ENCODE measurements around the gene RSPH10B.
"Not testable (repeated sequence)": the region's sequence is repeated elsewhere in the genome, so short reads cannot be mapped to it uniquely, and the experiment has no call there.

RSPH10B gene

DNA sequence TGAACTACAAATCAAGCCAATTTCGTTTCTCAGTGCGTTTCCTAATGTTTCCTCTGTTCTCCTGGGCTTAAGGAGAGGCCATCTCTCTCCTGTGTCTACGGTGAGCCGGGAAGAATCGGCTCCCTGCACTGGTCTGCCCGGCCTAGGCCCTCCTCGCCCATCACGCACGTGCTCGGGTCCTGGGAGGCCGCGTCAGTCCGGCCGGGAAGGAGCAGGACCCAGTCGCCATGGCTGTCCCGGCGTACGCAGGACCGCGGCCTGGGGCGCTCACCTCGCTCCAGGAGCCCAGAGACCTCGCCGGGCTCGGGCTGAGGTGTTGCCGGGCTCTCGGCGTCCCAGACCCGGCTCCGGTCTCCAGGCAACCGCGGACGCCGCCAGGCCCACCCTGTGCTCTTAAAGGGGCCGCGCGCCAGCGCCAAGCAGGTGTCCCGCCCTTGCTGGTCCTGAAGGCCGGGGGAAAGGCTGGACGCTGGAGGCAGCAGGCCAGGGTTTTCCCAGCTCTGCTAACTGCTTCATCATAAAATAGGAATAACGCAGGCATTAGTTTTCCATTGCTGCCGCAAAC, at the start of gene RSPH10B:
Gene RSPH10B, minus strand, starts transcription at position 343 of the 565 bp plus-strand sequence. CDS start 3,573 bp downstream, outside the sequence.
- H3K4me1 Mint-ChIP-seq, H3K36me3 Mint-ChIP-seq, H3K9me3 Mint-ChIP-seq, H3K27ac Mint-ChIP-seq, H3K4me3 Mint-ChIP-seq, DNase-seq, H3K27me3 Mint-ChIP-seq, CTCF ChIA-PET: not testable (repeated sequence)

DNA sequence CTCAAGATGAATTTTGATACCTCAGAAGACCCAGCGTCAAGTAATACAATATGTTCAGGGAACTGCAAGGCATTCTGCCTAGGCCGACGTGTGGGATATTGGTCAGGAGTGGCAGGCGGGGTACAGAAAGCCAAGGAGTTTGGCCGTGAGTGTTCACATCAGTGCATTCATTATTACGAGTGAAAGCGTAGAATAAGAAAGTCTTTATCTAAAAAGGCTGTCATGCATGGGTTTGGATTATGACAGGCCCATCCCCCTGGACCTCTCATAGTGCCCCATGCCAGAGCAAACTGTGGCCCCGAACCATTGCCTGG, 46.1 kb upstream of the RSPH10B start:
- Mint-ChIP-seq H3K4me1 (peaks cover 11% of the 10 kb centered on the region), H3K4me3 (no peak overlapping the region), H3K36me3 (peaks cover 39% of the 10 kb centered on the region), H3K27ac (peak overlapping the region; percentile 55), H3K9me3 (no peaks in the 10 kb centered on the region), H3K27me3 (no peaks in the 10 kb centered on the region)
- CTCF ChIA-PET, result no interaction called here
- DNase-seq, result no peak

DNA sequence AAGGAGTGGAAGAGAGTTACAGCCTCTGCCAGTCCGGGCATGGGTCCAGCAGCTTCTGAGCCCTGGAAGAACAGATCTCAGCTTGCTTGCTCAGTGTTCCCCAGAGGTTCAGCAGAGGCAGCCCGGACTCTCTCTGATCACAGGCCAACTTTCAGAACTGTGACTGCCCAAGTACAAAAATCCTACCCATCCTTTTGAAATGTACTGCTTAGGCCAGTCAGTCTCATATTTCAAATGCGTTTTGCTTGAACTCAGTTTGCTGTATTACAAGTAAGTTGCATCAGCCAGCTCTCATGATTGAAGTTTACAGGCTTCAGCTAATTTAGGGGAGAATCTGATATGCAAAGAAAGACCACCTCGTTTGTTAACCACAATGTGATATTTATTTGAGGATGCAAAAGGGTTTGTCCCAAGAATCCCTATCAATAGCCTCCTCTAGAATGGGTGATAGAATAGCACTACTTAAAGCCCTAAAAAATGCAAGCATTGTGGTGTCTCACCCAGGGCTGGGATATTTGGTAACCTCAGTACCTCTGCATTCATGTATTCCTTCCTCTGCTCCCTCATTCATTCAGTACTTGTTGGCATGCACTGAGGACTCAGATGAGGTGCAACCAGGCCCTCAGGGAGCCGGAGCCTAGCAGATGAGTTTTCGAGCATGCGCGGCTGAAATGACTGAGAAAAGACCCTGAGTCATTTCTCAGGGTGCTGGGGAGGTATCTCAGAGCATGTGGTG, 45.6 kb upstream of the RSPH10B start:
- H3K9me3 Mint-ChIP-seq, result no peaks in the 10 kb centered on the region
- peak overlapping the region; percentile 55 for H3K27ac Mint-ChIP-seq
- no peak overlapping the region for H3K4me3 Mint-ChIP-seq
- no peaks in the 10 kb centered on the region for H3K27me3 Mint-ChIP-seq
- CTCF ChIA-PET, result no interaction called here
- no peak for DNase-seq
- H3K4me1 Mint-ChIP-seq, result peaks cover 15% of the 10 kb centered on the region
- H3K36me3 Mint-ChIP-seq, result peaks cover 37% of the 10 kb centered on the region

DNA sequence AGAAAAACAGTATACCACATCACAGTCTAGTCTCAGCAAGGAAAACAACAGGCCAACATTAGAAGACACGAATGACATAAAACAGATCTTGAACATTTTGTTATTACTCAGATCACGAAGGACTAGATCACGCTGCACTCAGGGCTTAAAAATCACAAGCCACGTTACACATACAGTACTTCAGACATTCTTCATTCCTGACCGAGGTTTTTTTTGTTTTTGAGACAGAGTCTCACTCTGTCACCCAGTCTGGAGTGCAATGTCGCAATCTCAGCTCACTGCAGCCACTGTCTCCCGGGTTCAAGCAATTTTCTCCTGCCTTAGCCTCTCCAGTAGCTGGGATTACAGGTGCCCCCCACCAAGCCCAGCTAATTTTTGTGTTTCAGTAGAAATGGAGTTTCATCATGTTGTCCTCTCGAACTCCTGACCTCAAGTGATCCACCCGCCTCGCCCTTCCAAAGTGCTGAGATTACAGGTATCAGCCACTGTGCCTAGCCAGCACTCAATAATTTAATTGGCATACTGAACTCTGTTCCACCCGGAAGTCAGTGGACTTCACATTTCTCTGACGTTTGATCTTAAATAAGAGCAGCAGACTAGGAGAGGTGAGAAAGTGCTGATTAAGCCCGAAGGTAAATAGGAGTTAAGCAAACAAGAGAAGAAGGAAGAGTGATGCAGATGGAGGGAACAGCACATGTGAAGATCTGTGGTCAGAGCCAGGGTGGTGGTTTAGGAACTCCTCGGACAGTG, 42.0 kb upstream of the RSPH10B start:
- H3K4me3 Mint-ChIP-seq, result no peak overlapping the region
- H3K36me3 Mint-ChIP-seq, result peaks cover 21% of the 10 kb centered on the region
- CTCF ChIA-PET, result no interaction called here
- DNase-seq, result no peak
- H3K4me1 Mint-ChIP-seq, result peaks cover 34% of the 10 kb centered on the region
- no peaks in the 10 kb centered on the region for H3K27me3 Mint-ChIP-seq
- no peaks in the 10 kb centered on the region for H3K9me3 Mint-ChIP-seq
- no peak overlapping the region for H3K27ac Mint-ChIP-seq

DNA sequence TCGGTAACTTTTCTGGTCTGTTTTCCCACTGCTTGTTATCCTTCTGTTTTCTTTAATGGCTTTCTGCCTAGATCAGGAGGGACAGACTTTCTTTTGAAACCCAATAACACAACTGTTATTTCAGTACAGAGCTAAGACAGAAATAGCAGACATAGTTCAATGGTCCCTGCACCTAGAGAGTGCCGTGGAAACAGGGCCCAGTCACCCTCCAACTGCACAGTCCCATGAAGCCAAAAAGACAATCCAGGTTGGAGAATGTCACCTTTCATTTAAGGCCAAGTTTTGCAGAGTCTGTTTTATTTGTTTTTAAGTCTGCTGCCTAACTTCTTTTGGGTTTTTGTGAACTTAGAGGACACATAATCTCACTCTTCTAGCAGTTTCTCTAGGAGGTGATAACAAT, 41.1 kb upstream of the RSPH10B start:
- H3K36me3 Mint-ChIP-seq, result peaks cover 16% of the 10 kb centered on the region
- H3K27ac Mint-ChIP-seq, result no peak overlapping the region
- peaks cover 42% of the 10 kb centered on the region for H3K4me1 Mint-ChIP-seq
- no peaks in the 10 kb centered on the region for H3K27me3 Mint-ChIP-seq
- no peaks in the 10 kb centered on the region for H3K9me3 Mint-ChIP-seq
- no peak for DNase-seq
- CTCF ChIA-PET, result no interaction called here
- H3K4me3 Mint-ChIP-seq, result no peak overlapping the region

DNA sequence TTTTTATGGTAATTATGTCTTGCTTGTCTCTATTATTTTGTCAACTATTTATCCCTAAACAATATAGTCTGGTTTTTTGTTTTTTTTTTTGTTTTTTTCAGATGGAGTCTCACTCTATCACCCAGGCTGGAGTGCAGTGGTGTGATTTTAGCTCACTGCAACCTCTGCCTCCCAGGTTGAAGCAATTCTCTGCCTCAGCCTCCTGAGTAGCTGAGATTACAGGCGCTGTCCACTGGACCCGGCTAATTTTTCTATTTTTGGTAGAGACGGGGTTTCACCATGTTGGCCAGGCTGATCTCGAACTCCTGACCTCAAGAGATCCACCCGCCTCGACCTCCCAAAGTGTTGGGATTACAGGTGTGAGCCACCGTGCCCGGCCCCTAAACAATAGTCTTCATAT, 39.9 kb upstream of the RSPH10B start:
- Mint-ChIP-seq H3K4me3 (peak overlapping the region; percentile 93), H3K4me1 (peaks cover 47% of the 10 kb centered on the region), H3K36me3 (peaks cover 14% of the 10 kb centered on the region), H3K27ac (peak overlapping the region; percentile 83)
- H3K9me3 Mint-ChIP-seq, H3K27me3 Mint-ChIP-seq, DNase-seq, CTCF ChIA-PET: not testable (repeated sequence)

DNA sequence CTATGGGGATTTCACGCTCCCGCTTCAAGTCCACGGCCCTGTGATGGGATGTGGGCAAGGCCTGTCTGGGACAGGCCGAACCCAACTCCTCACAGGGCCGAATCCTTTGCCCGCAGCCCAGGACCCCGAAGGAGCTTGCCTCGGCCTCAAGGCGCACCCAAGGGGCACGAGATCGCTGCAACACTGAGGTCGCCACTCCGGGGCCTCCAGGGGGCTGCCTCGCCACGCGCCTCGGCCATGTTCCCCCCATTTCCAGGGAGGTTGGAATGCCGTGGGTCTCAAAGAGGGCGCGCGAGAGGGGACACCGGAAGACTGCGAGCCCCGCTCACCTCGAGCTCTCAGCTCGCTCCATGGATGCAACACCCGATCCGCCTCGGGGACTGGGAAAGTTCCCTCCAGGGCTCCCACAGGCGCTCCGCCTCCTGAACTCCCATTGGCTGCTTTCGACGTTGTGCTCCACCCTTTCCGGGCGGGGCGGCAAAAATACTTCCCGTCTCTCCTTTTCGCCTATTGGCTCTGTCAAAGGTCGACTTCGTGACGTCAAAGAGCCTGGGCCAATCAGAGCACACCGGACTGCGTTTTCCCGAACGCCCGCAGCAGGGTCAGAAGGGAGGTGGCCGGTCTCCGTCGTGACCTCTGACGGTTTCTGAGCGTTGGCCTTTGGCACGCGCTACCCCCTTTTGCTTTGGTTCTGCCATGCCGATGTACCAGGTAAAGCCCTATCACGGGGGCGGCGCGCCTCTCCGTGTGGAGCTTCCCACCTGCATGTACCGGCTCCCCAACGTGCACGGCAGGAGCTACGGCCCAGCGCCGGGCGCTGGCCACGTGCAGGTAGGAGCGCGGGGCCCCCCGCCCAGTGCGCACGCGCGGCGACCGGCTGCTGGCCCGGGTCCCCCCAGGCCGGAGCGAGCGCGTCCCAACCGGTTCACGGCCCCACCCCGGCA, 38.5 kb upstream of the RSPH10B start, which contains the start of the genes AIMP2 and PMS2:
Gene AIMP2, plus strand, starts transcription at position 605 of the 944 bp plus-strand sequence. Its CDS starts 92 bp downstream, at position 697.
Gene PMS2, minus strand, starts transcription at position 382 of the 944 bp plus-strand sequence. Its CDS starts 30 bp downstream, at position 352.
- Mint-ChIP-seq H3K4me1 (peaks cover 47% of the 10 kb centered on the region), H3K27me3 (no peaks in the 10 kb centered on the region), H3K36me3 (peaks cover 11% of the 10 kb centered on the region), H3K9me3 (no peaks in the 10 kb centered on the region), H3K4me3 (peak within 1 kb of the TSS; percentile 93), H3K27ac (peak within 1 kb of the TSS; percentile 96)
- peak; percentile 99 for DNase-seq
- CTCF ChIA-PET, result interaction anchor here (0.9 kb wide), 1 partner anchor 103 kb away, joined by 3 read pairs; no protein-coding TSS in a partner anchor

DNA sequence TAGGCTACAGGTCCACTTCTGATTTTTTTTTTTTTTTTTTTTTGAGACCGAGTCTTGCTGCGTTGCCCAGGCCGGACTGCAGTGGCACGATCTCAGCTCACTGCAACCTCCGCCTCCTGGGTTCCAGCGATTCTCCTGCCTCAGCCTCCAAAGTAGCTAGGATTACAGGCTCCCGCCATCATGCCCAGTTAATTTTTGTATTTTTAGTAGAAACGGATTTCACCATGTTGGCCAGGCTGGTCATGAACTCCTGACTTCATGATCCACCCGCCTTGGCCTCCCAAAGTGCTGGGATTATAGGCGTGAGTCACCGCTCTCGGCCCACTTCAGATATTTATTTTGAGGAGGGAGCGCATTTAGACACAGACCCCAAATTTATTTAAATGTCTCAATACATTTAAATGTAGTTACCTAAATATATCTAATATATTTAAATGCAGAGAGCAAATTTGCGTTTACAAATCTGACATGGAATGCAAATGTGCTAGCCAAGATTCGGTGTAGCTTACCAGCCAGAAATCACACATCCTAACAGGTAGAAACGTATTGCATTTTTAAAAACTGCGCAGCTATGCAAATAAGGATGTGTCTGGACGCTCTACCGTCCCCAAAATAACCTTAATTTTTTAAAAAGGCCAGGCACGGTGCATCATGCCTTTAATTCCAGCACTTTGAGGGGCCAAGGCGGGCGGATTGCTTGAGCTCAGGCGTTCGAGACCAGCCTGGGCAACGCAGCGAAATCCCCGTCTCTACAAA, 37.5 kb upstream of the RSPH10B start:
- H3K27me3 Mint-ChIP-seq, H3K9me3 Mint-ChIP-seq, DNase-seq: not testable (repeated sequence)
- Mint-ChIP-seq H3K4me1 (peaks cover 47% of the 10 kb centered on the region), H3K36me3 (peaks cover 15% of the 10 kb centered on the region), H3K27ac (peak overlapping the region; percentile 64), H3K4me3 (peak overlapping the region; percentile 93)
- CTCF ChIA-PET, result interaction anchor here (0.6 to 1.1 kb wide), 3 partner anchors 11 to 104 kb away, joined by 3 read pairs; no protein-coding TSS in a partner anchor

DNA sequence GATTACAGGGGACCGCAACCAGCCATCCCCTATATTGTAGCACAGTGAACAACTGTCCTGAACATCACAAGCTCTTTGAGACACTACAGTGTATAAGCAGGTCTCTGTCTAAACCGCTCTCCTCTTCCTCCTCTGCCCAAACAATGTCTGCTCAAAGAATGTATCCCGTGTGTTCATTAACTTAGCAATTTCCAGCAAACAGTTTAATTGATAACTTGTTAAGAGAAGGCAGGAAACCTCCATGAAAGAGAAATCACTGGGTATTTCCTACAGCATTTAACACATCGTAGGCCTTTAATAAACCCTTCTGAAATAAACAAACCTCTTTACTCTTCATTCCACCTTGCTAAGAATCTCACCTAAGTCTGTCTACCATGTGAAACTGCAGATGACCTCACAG, 36.9 kb upstream of the RSPH10B start:
- Mint-ChIP-seq H3K4me1 (peaks cover 41% of the 10 kb centered on the region), H3K4me3 (peak overlapping the region; percentile 59), H3K27ac (peak overlapping the region; percentile 8), H3K9me3 (no peaks in the 10 kb centered on the region), H3K36me3 (peaks cover 14% of the 10 kb centered on the region), H3K27me3 (no peaks in the 10 kb centered on the region)
- CTCF ChIA-PET, result interaction anchor here (1.1 kb wide), 1 partner anchor 11 kb away, joined by 3 read pairs; no protein-coding TSS in a partner anchor
- DNase-seq, result no peak

DNA sequence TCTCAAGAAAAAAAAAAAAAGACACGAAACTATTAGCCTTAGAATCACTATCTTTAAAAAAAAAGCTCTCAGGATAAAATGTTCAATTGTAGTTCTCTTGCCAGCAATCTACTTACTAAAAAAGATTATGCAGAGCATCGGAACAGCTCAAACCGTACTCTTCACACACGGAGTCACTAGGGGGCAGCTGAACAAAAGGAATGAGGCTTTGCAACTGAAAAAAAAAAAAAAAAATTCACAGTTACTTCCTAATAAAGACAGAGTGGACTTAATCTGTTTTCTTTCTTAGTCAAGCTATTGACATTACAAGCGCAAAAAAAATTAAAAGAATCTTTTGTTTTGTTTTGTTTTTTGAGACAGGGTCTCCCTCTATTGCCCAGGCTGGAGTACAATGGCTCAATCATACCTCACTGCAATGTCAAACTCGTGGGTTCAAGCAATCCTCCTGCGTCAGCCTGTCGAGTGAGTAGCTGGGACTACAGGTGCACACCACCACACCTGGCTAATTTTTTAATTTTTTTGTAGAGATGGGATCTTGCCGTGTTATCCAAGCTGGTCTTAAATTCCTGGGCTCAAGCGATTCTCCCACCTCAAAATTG, 26.8 kb upstream of the RSPH10B start:
- no peak overlapping the region for H3K27ac Mint-ChIP-seq
- peaks cover 29% of the 10 kb centered on the region for H3K36me3 Mint-ChIP-seq
- H3K4me3 Mint-ChIP-seq, result no peak overlapping the region
- H3K9me3 Mint-ChIP-seq, result no peaks in the 10 kb centered on the region
- CTCF ChIA-PET, result interaction anchor here (0.6 to 4.3 kb wide), 11 partner anchors 9 to 861 kb away, joined by 3 to 28 read pairs (median 5); no protein-coding TSS in a partner anchor
- peak; percentile 64 for DNase-seq
- H3K27me3 Mint-ChIP-seq, result no peaks in the 10 kb centered on the region
- no peaks in the 10 kb centered on the region for H3K4me1 Mint-ChIP-seq

DNA sequence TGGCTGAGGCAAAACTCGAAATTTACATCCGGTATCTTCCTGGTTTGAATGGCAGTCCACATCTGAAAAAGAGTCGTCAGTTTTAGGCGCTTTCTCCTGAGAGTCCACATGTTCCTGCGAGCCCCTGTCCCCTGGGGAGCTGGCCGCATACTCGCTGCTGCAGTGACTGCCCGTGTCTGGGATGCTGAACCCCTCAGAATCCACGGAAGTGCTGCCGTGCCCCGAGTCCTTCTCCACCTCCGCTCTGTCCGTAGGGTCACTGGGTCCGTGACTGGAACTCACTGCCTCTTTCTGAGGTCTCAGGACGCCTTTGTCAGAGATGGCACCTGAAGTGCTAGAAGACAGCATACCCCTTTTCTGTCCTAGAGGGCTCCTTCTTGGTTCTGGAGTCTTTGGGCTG, 16.6 kb upstream of the RSPH10B start:
- H3K4me1 Mint-ChIP-seq, CTCF ChIA-PET, H3K27ac Mint-ChIP-seq, H3K27me3 Mint-ChIP-seq, H3K9me3 Mint-ChIP-seq, H3K4me3 Mint-ChIP-seq, DNase-seq: not testable (repeated sequence)
- peaks cover 17% of the 10 kb centered on the region for H3K36me3 Mint-ChIP-seq

DNA sequence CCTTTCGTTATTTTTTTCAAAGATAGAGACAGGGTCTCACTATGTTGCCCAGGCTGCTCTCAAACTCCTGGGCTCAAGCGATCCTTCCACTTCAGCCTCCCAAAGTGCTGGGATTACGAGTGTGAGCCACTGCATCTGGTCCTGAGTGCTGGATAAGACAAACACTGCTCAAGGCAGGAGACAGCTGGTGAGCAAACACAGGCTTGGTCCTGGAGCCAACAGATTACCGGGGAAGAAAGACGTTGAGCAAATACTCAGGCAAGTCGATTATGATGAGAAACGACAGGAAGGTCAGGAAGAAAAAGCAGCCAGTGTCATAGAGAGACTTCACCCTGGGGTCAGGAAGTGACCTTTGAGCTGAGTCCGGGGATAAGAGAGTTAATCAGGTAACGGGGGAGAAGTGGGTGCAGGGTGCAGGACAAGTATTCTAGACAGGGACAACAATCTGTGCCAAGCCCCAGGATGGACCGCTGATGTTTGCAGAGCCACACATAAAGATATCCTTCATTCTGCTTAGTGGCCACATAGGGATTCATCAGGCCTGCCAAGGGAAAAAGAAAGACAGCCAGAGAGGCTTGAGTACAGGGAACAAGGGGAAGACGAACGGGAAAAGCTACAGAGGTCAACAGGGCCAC, 9.3 kb upstream of the RSPH10B start:
- H3K4me3 Mint-ChIP-seq, DNase-seq, H3K9me3 Mint-ChIP-seq, H3K4me1 Mint-ChIP-seq, H3K27me3 Mint-ChIP-seq, H3K27ac Mint-ChIP-seq, CTCF ChIA-PET: not testable (repeated sequence)
- peaks cover 11% of the 10 kb centered on the region for H3K36me3 Mint-ChIP-seq
